ENCODE measurements around the gene NEK11.
"Not testable (repeated sequence)": the region's sequence is repeated elsewhere in the genome, so short reads cannot be mapped to it uniquely, and the experiment has no call there.

NEK11 gene

GRCh38 chr3:131304890-131305289, 278.2 kb downstream of the NEK11 start:
- no peak for DNase-seq (ENCODE audit: low read depth, low spot score)

- DNase-seq (ENCODE audit: low read depth, low spot score), result no peak
These were observed 279.6 kb downstream of the NEK11 start for GRCh38 chr3:131306242-131306641.

- DNase-seq (ENCODE audit: low read depth, low spot score), result no peak
These were observed 287.6 kb downstream of the NEK11 start for GRCh38 chr3:131314318-131314717.

GRCh38 chr3:131315162-131315561, 288.5 kb downstream of the NEK11 start:
- no peak for DNase-seq (ENCODE audit: low read depth, low spot score)

GRCh38 chr3:131317667-131318066, 291.0 kb downstream of the NEK11 start:
- DNase-seq (ENCODE audit: low read depth, low spot score), result no peak

GRCh38 chr3:131323014-131323413, 296.3 kb downstream of the NEK11 start:
- DNase-seq (ENCODE audit: low read depth, low spot score), result no peak

- DNase-seq (ENCODE audit: low read depth, low spot score), result no peak
These were observed 297.1 kb downstream of the NEK11 start for GRCh38 chr3:131323792-131324191.

GRCh38 chr3:131324923-131325322, 298.2 kb downstream of the NEK11 start:
- no peak for DNase-seq (ENCODE audit: low read depth, low spot score)

GRCh38 chr3:131326307-131326706, 299.6 kb downstream of the NEK11 start:
- DNase-seq (ENCODE audit: low read depth, low spot score), result no peak

- no peak for DNase-seq (ENCODE audit: low read depth, low spot score)
These were observed 302.0 kb downstream of the NEK11 start for GRCh38 chr3:131328721-131329120.

GRCh38 chr3:131329774-131330173, 303.1 kb downstream of the NEK11 start:
- DNase-seq (ENCODE audit: low read depth, low spot score), result no peak

- DNase-seq (ENCODE audit: low read depth, low spot score), result not testable (repeated sequence)
These were observed 304.9 kb downstream of the NEK11 start for GRCh38 chr3:131331456-131332085.

GRCh38 chr3:131338948-131339640, 312.4 kb downstream of the NEK11 start:
- DNase-seq (ENCODE audit: low read depth, low spot score), result no peak

- no peak for DNase-seq (ENCODE audit: low read depth, low spot score)
These were observed 315.1 kb downstream of the NEK11 start for GRCh38 chr3:131341761-131342160.

GRCh38 chr3:131348911-131349310, 322.2 kb downstream of the NEK11 start:
- DNase-seq (ENCODE audit: low read depth, low spot score), result no peak

GRCh38 chr3:131349454-131349853, 322.8 kb downstream of the NEK11 start:
- DNase-seq (ENCODE audit: low read depth, low spot score), result no peak

- peak; percentile 33 for DNase-seq (ENCODE audit: low read depth, low spot score)
These were observed 323.3 kb downstream of the NEK11 start for GRCh38 chr3:131349946-131350347.

GRCh38 chr3:131350506-131350905, 323.8 kb downstream of the NEK11 start:
- no peak for DNase-seq (ENCODE audit: low read depth, low spot score)

GRCh38 chr3:131353016-131353877, 326.6 kb downstream of the NEK11 start:
- no peak for DNase-seq (ENCODE audit: low read depth, low spot score)

- DNase-seq (ENCODE audit: low read depth, low spot score), result no peak
These were observed 327.3 kb downstream of the NEK11 start for GRCh38 chr3:131353986-131354385.

GRCh38 chr3:131356006-131356595, 329.4 kb downstream of the NEK11 start:
- no peak for DNase-seq (ENCODE audit: low read depth, low spot score)

GRCh38 chr3:131357275-131357674, 330.6 kb downstream of the NEK11 start:
- no peak for DNase-seq (ENCODE audit: low read depth, low spot score)

Measured in brain pericyte (primary cell).